SU-DHL-6 (cell line): Measurements from ENCODE around the gene RPP25L.

Experiments used
- H2AFZ ChIP-seq: fragments of 200-600 bp; sonication (generic); 2 replicates; pipeline ENCODE4 v1.6.1; 2014; ENCODE audit warnings: low read depth, mild to moderate bottlenecking, moderate library complexity, mixed read lengths, antibody characterized with exemption, low read length; ENCODE audit not compliant: severe bottlenecking
- H3F3A ChIP-seq: fragments of 200-600 bp; shearing (Covaris generic); 2 replicates; pipeline ENCODE4 v1.6.0; 2016; ENCODE audit warnings: antibody characterized with exemption, mild to moderate bottlenecking; ENCODE audit not compliant: insufficient read depth
- H3K27ac ChIP-seq: fragments of 200-600 bp; sonication (generic); 2 replicates; pipeline ENCODE4 v1.5.1; 2016; ENCODE audit warnings: low read depth, mild to moderate bottlenecking, low read length, moderate library complexity, mixed read lengths
- H3K27me3 ChIP-seq: fragments of 200-600 bp; sonication (generic), shearing (Covaris generic); 2 replicates; pipeline ENCODE4 v1.6.0; 2014; ENCODE audit warnings: mild to moderate bottlenecking, low read length
- H3K36me3 ChIP-seq: fragments of 200-600 bp; sonication (generic); 2 replicates; pipeline ENCODE4 v1.6.1; 2014; ENCODE audit warnings: mild to moderate bottlenecking, low read length, mixed read lengths
- H3K4me2 ChIP-seq: fragments of 300-600, 200-600 bp; shearing (Covaris generic), sonication (generic); 2 replicates; pipeline ENCODE4 v1.6.0; 2014; ENCODE audit warnings: low read length, low read depth, mild to moderate bottlenecking; ENCODE audit not compliant: poor library complexity, severe bottlenecking
- H3K4me3 ChIP-seq: fragments of 200-600 bp; sonication (generic); 2 replicates; pipeline ENCODE4 v1.5.1; 2014; ENCODE audit warnings: antibody characterized with exemption, low read length, mild to moderate bottlenecking, mixed read lengths; ENCODE audit not compliant: insufficient read depth, poor library complexity, severe bottlenecking
- H3K79me2 ChIP-seq: fragments of 200-600 bp; sonication (generic); 2 replicates; pipeline ENCODE4 v1.6.1; 2014; ENCODE audit warnings: mild to moderate bottlenecking, low read length, moderate library complexity; ENCODE audit not compliant: insufficient read depth
- H3K9ac ChIP-seq: fragments of 200-600 bp; sonication (generic); 2 replicates; pipeline ENCODE4 v1.7.0; 2014; ENCODE audit warnings: mild to moderate bottlenecking, low read length
- H3K9me2 ChIP-seq: fragments of 200-600 bp; sonication (generic); replicated peaks from 2 replicates; pipeline ENCODE4 v1.6.1; 2014; ENCODE audit warnings: low read length; ENCODE audit not compliant: insufficient read depth
- H3K9me3 ChIP-seq: fragments of 200-600 bp; sonication (generic); 2 replicates; pipeline ENCODE4 v1.6.1; 2014; ENCODE audit warnings: low read length, mixed read lengths; ENCODE audit not compliant: insufficient read depth
- H4K20me1 ChIP-seq: fragments of 200-600 bp; sonication (generic); 2 replicates; pipeline ENCODE4 v1.6.1; 2014; ENCODE audit warnings: low read depth, mild to moderate bottlenecking, antibody characterized with exemption, low read length, moderate library complexity, mixed read lengths
- EZH2phosphoT487 ChIP-seq: fragments of 200-600 bp; sonication (generic), shearing (Covaris generic); conservative IDR thresholded peaks from 2 replicates; pipeline ENCODE4 v1.6.1; 2018; ENCODE audit warnings: mild to moderate bottlenecking, antibody characterized with exemption, low read length, moderate library complexity, mixed read lengths
- TF ChIP-seq, protein P1 (sequence below): fragments of 200-600 bp; sonication (generic); IDR thresholded peaks from one replicate; pipeline ENCODE4 v1.5.1; 2017; ENCODE audit warnings: antibody characterized with exemption, mild to moderate bottlenecking, low read length, moderate library complexity; ENCODE audit not compliant: insufficient read depth, poor library complexity, severe bottlenecking

The RPP25L gene

DNA sequence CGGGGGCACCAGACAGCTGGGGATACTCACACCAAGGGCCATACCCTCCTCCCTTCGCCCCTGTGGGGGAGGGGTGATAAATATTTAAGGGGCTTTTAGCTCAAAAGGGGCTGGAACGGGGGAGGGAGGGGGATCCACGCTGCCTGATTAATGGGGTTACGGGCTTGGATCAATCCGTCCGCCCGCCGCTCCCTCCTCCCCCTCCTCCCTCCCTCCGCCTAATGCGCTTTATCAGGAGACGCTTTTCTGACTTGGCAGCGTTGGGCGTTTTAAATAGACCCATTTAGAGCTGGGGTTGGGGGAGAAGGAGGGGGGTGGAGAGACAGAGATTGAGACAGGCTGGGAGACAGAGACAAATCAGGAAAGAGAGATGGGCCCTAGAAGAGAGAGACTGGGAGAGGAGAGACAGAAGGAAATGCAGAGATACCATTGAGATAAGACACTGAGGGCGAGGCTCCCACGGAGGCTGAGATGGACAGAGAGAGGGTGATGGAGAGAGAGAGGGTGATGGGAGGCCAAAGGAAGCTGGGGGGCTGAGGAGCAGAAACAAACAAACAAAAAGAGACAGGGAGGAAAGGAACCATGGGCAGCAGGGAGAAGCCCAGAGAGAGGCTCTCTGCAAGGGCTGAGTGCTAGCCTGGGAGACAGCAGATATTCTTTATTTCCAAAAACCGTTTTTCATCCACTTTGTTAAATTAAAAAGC, 32.6 kb downstream of the RPP25L start:
- no peaks in the 10 kb centered on the region for H3K9me3 ChIP-seq
- H2AFZ ChIP-seq: no peak overlapping the region
- TF ChIP-seq, protein P1, sequence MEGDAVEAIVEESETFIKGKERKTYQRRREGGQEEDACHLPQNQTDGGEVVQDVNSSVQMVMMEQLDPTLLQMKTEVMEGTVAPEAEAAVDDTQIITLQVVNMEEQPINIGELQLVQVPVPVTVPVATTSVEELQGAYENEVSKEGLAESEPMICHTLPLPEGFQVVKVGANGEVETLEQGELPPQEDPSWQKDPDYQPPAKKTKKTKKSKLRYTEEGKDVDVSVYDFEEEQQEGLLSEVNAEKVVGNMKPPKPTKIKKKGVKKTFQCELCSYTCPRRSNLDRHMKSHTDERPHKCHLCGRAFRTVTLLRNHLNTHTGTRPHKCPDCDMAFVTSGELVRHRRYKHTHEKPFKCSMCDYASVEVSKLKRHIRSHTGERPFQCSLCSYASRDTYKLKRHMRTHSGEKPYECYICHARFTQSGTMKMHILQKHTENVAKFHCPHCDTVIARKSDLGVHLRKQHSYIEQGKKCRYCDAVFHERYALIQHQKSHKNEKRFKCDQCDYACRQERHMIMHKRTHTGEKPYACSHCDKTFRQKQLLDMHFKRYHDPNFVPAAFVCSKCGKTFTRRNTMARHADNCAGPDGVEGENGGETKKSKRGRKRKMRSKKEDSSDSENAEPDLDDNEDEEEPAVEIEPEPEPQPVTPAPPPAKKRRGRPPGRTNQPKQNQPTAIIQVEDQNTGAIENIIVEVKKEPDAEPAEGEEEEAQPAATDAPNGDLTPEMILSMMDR: no peak
- TF ChIP-seq EZH2phosphoT487: no peak
- no peak overlapping the region for H3K4me3 ChIP-seq
- H3K9me2 ChIP-seq: no peaks in the 10 kb centered on the region
- no peak overlapping the region for H3K4me2 ChIP-seq
- no peaks in the 10 kb centered on the region for H3K36me3 ChIP-seq
- H3K27ac ChIP-seq: no peak overlapping the region
- H3K27me3 ChIP-seq: no peaks in the 10 kb centered on the region
- H3F3A ChIP-seq: no peaks in the 10 kb centered on the region
- no peak overlapping the region for H3K9ac ChIP-seq
- no peaks in the 10 kb centered on the region for H4K20me1 ChIP-seq
- H3K79me2 ChIP-seq: no peaks in the 10 kb centered on the region

DNA sequence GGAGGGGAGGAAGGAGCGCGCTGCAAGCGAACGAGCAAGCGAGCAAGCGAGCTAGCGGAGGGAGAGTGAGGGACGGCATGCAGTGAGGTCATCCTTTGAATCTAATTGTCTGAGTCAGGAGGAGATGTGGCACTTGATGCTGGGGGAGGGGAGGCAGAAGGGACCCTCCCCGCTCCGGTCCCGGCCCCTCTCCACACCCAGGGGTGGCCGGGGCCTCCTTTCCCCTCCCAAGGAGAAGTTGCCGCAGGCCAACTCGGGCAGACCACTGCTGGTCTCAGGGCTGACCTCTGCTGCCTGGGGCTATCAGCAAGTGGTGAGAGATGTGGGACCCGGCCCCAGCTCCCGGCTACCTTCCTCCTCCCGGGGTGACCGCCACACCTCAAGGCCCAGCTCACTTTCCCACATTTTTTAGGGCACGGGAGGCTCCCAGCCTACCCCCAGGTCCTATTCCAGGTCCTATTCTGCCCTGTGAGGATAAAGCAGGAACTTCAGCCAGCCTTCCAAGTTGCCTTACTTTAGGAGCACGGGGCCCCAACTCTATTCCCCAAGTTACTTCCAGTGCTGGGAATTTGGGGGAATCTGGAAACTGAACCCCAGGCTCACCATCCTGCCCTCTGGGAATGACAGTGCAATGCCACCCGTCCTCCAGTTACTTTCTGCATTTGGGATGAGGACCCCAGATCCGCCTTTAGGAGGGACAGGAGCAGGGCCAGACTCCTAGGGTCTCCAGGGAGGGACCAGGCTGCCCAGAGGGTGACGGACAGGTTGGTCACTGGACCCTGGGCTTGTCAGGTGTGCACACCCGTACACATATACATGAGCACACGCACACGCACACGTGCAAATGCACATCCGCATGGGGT, 33.4 kb downstream of the RPP25L start:
- Histone ChIP-seq H3K4me3 (no peak overlapping the region), H3K9me3 (no peaks in the 10 kb centered on the region), H3K4me2 (no peak overlapping the region), H3K9me2 (no peaks in the 10 kb centered on the region), H3K9ac (no peak overlapping the region), H2AFZ (no peak overlapping the region), H3K79me2 (no peaks in the 10 kb centered on the region), H3K27ac (no peak overlapping the region), H3K36me3 (no peaks in the 10 kb centered on the region), H4K20me1 (no peaks in the 10 kb centered on the region), H3F3A (no peaks in the 10 kb centered on the region), H3K27me3 (no peaks in the 10 kb centered on the region)
- no peak for TF ChIP-seq EZH2phosphoT487
- TF ChIP-seq, protein P1: no peak

DNA sequence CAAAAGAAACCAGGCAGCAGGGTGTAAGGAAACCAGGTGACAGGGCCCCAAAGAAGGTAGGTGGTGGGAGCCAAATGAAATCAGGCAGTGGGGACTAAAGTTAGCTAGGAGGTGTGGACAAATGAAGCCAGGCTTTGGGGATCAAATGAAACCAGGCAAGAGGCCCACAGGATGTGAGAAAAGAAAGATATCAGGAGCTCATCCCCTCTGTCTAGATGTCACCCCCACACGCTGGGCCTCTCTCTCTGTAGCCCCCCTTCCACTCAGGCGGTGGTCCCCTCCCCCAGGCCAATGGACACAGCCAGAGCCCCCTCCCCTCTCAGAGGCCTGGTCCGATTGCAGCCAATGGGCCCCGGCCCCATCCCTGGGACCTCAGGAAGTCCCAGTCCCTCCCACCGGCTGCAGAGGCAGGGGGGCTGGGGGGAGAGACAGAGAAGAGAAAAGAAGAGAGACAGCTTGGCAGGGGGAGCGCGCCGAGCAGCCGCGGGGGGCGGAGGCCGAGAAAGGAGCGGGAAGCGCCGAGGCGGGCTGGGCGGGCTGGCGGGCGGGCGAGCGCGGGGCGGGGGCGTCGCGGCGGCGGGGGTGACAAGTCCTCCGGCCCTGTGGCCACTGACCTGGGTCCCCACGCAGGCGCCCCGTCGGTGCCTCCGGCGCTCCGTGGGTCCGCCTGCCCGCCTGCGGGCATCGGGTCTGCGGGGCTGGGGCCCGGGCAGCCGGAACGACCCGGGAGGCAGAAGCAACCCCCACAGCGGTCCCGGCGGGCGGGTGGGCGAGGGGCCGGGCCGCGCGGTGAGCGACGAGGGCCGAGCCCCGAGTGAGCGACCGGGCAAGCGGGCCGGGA, 34.3 kb downstream of the RPP25L start:
- TF ChIP-seq EZH2phosphoT487: 0 out of 2 replicates have a peak, but pooled peaks have one; percentile 48
- TF ChIP-seq, protein P1: no peak
- no peaks in the 10 kb centered on the region for H3K9me3 ChIP-seq
- H4K20me1 ChIP-seq: no peaks in the 10 kb centered on the region
- no peaks in the 10 kb centered on the region for H3K9me2 ChIP-seq
- H3K27ac ChIP-seq: no peak overlapping the region
- H2AFZ ChIP-seq: no peak overlapping the region
- H3K36me3 ChIP-seq: no peaks in the 10 kb centered on the region
- H3K79me2 ChIP-seq: no peaks in the 10 kb centered on the region
- no peak overlapping the region for H3K4me2 ChIP-seq
- no peak overlapping the region for H3K9ac ChIP-seq
- no peaks in the 10 kb centered on the region for H3K27me3 ChIP-seq
- H3F3A ChIP-seq: no peaks in the 10 kb centered on the region
- no peak overlapping the region for H3K4me3 ChIP-seq
